Astrocyte of the cerebellum (primary cell): ENCODE measurements around the gene BTBD2.

Experiments
- DNase-seq: peaks from one replicate; pipeline ENCODE4 v3.0.0-alpha.2; 2011; ENCODE audit warnings: low read depth
- H3K4me3 ChIP-seq: 2 replicates; pipeline ENCODE4 v1.5.1; 2011; ENCODE audit warnings: mild to moderate bottlenecking, low read depth, low read length, moderate library complexity
- in situ Hi-C: cut with HindIII; loops from 2 replicates; pipeline ENCODE4 v1.10.0; 2017; ENCODE audit warnings: low sequenced_read_pairs
- TF ChIP-seq, protein P1 (sequence below): IDR thresholded peaks from 2 replicates; pipeline ENCODE4 v1.5.1; 2012; ENCODE audit warnings: low read length, low read depth, moderate library complexity, mild to moderate bottlenecking; ENCODE audit errors: missing control alignments

Gene BTBD2

DNA sequence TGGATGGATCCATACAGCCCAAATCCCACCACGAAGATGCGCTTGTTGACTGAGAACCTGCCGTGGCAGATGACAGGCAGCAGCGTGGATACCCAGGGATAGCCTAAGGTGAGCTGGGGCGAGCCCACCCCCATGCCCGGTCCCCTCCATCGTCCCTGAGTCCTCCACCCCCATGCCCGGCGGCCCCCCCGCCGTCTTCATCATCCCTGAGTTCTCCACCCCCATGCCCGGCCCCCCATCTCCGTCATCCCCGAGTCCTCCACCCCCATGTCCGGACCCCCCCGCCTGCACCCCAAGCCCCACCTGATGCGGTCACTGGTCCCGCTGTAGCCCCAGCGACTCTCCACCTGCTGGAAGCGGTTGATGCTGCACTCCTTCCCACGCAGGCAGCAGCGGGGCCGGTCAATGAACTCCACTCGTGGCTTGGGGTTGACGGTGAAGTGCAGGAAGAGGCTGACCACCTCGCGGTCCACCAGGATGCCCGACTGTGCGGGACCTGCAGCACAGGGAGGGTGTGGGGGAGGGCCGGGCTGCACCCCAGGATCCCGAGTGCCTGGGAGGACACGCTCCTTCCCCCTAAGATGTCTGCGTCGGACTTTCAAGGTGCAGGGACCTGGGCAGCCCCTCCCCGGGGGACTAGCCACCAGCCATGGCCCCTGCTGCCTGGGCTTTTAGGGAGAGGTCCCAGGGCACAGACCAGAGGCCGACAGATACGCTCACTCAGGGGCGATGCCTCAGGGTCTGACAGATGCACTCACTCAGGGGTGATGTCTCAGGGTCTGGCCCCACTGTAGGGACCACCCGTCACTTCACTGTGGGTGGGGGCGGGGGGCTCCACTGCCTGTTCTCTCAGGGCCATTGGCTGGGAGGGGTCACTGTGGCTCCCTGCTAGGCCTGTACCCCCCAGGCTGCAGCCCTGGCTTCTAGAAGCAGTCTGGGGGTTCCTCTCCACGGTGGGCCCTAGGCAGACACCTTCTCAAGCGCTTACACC lies 28.0 kb downstream of the BTBD2 start:
- in situ Hi-C loops: no loop called here
- no peak for DNase-seq
- TF ChIP-seq, protein P1, sequence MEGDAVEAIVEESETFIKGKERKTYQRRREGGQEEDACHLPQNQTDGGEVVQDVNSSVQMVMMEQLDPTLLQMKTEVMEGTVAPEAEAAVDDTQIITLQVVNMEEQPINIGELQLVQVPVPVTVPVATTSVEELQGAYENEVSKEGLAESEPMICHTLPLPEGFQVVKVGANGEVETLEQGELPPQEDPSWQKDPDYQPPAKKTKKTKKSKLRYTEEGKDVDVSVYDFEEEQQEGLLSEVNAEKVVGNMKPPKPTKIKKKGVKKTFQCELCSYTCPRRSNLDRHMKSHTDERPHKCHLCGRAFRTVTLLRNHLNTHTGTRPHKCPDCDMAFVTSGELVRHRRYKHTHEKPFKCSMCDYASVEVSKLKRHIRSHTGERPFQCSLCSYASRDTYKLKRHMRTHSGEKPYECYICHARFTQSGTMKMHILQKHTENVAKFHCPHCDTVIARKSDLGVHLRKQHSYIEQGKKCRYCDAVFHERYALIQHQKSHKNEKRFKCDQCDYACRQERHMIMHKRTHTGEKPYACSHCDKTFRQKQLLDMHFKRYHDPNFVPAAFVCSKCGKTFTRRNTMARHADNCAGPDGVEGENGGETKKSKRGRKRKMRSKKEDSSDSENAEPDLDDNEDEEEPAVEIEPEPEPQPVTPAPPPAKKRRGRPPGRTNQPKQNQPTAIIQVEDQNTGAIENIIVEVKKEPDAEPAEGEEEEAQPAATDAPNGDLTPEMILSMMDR: no peak
- no peak overlapping the region for H3K4me3 ChIP-seq

DNA sequence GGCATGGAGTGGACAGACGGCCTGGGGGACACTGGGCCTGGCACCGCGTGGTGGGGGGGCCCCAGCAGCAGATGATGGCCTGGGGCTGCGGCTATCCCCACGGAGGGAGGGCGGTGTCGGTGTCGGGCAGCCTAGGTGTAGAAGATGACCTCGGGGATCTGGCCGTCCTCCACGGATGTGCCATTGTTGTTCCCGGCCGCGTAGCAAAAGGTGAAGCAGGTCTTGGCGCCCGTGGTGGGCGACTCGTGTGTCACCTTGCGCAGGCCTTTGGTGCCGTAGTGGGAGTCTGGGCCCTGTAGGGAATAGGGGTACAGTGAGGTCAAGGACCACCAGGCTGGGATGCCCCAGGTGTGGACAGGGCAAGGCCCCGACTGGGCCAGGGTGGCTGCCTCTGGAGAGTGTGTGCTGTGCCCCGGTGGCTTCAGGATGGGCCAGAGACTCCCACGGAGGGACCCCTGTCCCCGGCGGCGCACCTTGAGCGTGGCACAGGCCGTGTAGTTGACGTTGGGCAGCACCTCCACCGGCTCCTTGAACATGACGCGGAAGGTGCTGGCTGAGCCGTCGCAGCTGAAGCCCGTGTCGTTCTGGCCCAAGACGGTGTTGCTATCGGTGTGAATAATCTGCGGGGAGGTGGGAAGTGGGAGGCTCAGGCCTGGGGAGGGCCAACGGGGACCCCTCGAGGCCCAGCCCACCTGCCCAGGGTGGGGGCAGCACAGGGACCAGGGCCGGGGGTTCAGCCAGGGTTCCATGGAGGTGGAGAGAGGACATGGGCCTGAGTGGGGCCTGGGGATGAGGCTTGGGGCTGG lies 29.0 kb downstream of the BTBD2 start:
- H3K4me3 ChIP-seq: no peak overlapping the region
- in situ Hi-C loops: no loop called here
- no peak for DNase-seq
- TF ChIP-seq, protein P1: no peak

DNA sequence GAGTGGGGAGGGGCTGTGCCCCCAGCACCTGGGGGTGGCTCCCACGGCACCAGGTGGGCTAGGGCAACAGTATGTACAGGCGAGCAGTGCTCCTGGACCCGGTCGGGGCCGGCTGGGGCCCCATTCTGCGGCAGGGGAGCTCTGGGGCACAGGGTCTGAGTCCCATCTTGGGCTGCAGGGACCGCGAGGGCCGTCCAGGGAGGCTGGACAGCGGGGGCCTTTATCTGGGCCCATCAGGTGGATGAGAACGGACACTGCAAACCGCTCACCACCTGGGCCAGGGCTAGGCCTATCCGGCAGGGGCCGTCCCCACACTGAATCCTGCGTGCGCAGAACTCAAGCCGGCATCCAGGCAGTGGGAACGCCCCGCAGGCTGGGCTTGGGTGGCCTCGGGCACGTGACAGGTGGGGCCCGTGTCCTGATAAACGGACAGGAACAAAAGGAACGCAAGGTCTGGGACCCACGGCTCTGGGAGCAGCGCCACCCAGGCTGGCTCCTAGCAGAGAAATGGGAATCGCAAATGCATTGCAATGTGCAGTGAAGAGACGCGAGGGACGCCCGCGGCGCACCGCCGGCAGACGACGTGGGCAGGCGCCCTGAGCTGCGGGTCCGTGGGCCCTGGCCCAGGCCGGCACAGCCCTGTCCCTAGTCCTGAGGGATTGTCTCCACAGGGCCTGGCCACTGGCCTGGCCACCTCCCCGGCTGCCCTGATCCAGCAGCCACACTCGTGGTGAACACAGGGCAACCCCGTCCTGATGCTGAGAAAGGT lies 29.7 kb downstream of the BTBD2 start:
- TF ChIP-seq, protein P1: no peak
- in situ Hi-C loops: no loop called here
- H3K4me3 ChIP-seq: no peak overlapping the region
- DNase-seq: no peak

DNA sequence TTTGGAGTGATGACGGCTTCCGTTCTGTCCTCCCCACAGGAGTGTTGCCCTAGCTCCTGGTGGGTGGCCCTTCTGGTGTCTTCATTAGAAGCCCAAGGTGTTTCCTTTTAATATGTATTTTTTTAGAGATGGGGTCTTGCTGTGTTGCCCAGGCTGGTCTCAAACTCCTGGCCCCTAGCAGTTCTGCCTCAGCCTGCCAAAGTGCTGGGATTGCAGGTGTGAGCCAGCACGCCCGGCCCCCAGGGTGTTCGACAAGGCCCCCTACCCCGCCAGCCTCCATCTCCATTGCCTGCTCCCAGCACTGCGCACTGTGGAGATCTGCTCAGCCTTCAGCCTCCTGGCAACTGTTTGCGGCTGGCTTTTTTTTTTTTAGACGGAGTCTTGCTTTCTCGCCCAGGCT lies 31.2 kb downstream of the BTBD2 start:
- in situ Hi-C loops: no loop called here
- TF ChIP-seq, protein P1: no peak
- H3K4me3 ChIP-seq: no peak overlapping the region
- DNase-seq: no peak

DNA sequence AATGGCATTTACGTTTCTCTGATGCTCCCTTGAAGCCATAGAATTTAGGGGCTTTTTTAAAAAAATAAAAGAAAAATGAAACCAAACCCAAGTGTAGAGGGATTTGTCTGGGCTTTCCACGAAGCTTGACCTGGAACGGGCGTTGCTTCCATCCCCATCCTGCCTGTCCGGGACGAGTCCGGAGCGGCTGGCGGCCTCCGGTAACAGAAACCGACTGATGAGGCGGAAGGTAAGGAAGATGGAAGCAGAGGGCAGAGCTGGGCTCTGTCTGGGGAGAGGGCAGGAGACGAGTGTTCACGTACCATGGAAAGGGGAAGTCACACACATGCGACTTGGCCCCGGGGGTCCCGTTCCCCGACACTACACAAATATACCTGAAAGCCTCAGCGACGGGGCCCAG lies 34.3 kb downstream of the BTBD2 start:
- in situ Hi-C loops: no loop called here
- no peak overlapping the region for H3K4me3 ChIP-seq
- TF ChIP-seq, protein P1: no peak
- DNase-seq: no peak

DNA sequence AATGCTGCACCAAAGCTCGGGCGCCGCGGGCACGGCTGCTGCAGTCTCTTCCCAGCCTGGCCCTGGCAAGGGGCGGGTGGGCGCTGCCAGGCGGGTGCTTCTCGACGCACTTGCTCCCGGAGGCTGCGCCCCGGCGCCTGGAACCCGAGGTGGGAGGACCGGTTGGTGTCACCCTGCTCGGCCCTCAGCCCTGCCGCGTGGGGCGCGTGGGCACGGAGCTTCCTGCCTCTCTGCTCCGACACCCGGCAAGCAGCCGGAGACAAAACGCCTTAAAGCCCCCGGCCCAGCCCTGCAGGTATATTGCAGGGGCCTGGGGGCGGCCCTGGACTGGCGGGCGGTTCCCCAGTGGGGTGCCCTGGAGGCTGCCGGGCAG lies 34.7 kb downstream of the BTBD2 start:
- H3K4me3 ChIP-seq: no peak overlapping the region
- no peak for DNase-seq
- in situ Hi-C loops: no loop called here
- TF ChIP-seq, protein P1: no peak
